NOMO-1 (cell line): Measurements from ENCODE around the gene CFAP74.
A peak's percentile ranks its signal among the peaks of the same experiment; 100 is the strongest.

Experiments
- DNase-seq, 2 experiments: peaks; one replicate each; lab custom pipeline; 2025; ENCODE audit not compliant: unreplicated experiment in 2 of 2; lab: John Stamatoyannopoulos, UW

CFAP74 gene

DNA sequence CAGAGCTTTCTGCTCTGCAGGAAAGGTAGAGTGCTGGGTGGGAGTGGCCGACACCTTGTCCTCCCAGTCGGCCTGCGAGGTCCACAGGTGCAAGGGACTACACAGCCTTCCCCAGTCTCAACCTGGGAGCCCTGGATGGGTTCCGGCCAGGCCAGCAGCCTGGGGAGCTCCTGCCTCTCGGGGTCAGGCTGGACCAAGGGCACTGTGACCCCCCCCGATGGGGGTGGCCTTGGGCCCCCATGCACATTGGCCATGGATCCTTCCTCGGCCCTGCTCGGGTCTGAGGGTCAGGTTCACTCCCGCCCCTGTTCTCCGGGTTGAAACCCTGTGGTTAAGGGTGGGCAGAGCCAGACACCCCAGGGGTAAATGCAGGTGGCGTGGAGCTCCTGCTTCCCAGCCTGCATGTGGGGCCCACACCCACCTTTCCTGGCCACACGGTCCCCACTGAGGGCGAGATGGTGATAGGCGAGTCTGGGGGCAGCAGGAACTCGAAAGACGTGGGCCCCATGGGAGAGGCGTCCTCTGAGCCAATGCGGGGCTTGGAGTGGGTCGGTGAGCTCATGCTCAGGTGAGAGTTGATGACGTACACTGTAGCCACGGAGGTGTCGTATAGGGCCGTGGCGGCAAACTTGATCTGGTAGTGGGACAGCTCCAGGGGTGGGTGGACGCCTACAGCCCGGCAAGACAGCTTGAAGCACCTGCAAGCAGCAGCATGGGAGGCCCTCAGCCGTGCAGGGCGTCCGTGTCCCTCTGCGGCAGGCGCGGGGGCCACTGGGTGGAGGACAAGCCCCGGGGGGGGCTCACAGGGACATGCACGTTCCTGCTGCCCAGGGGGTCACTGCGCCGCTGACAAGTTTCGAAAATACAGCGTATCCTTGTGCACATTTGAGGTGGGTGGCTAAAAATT is 73.7 kb downstream of the CFAP74 start:
- DNase-seq: no peak

DNA sequence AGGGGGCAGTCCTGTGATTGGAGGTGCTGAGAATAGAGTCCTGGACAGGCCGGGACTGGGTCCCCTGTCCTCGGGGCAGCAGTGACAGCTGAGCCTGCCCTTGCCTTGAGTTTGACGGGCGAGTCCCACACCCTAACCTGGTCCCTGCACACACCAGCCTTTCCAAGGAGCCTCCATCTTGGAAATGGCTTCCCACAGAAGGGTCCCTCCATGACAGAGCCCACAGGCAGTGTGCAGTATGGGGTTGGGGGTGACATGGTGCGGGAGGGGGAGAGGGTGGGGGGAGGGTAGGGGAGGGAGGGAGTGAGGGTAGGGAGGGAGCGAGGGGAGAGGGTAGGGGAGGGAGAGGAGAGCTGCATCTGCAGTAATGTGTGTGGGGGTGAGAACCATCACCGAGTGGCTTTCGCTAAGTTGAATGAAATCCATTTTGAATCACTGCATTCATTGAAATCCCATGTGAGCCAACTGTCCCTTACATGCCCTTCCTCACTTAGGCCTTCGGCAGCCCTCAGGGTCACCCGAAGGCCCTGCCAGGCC is 74.4 kb downstream of the CFAP74 start:
- no peak for DNase-seq

DNA sequence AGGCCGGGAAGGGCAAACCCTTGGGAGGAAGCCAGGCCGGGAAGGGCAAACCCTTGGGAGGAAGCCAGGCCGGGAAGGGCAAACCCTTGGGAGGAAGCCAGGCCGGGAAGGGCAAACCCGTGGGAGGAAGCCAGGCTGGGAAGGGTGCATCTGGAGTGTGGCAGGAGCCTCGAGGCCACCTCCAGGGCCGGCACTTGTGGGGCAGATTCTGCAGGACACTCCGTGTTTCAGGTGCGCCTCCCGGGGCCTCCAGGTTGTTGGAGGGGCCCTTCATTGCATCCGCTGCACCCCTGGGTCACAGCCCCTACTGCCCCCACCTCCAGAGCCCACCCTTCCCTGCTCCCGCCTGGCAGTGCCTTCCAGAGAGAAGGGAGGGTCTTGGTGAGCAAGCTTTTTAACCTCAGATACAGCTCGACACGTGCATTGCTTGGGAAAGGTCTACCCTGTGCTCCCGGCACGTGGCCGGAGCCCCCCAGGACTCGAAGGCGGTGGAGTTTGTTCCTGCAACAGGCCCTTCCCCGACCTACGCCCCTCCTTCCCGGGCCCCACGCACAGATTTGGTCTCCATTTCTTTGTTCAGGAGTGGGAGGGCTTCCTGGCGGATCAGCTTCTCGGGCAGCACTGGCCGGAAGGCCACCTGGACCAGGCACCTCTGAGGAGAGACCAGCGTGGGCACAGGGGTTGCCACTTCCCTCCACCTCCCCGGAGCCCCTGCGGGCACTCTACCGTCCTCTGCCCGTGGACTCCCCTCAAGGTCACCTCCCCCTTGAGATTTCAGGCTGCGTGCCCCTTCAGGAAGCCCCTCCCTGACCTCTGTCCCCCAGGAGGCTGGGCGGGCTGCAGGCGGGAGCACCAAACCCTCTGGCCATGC is 75.1 kb downstream of the CFAP74 start:
- no peak for DNase-seq

DNA sequence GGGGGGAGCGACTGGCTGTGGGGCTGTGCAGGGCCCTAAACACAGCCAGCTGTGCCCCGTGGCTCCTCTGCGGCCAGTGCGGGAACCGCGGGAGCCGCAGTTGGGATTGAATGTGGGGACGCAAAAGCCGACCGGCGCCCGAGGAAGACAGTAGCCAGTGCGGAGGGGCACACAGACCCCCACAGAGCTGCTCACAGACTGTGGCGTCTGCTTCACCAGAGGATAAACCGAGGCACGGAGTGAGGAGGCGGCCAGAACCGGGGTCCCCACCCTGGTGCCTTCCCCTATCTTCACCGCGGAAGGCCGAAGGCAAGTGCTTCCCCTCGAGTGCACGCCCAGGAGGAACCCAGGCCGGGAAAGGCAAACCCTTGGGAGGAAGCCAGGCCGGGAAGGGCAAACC is 75.8 kb downstream of the CFAP74 start:
- DNase-seq: no peak

DNA sequence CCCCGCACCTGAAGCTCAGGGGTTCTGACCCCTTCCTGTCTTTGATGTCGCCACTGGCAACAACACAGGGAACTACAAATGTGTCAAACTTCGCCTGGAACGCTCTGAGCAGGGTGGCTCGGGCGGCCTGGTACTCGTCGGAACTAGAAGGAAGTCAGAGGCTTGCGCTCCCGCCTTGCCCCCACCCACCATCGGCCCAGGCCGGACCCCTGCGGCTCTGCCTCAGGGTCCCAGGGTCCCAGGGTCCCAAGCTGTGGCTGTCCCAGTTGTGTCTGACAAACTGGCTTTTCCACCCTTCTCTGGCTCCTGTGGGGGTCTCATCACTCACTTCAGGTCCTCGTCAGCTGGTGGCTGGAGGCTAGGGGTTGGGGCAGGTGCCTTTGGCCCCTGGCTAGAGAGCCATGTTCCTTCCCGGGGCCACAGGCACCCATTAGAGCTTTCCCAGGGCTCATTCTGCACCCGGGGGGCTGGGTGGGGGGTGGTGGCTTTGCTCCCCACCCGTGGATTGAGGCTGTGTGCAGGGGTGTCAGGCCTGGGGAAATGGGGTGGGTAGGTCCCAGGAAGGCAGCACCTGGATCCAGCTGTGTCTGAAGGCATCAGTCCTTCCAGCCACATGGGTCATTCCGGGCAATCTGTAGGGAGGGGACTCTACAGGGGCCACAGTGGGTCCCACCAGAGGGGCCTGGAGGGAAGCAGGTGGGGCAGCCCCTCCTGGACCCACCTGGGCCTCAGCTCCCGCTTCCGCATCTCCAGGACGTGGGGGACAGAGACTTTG is 76.5 kb downstream of the CFAP74 start:
- no peak for DNase-seq

DNA sequence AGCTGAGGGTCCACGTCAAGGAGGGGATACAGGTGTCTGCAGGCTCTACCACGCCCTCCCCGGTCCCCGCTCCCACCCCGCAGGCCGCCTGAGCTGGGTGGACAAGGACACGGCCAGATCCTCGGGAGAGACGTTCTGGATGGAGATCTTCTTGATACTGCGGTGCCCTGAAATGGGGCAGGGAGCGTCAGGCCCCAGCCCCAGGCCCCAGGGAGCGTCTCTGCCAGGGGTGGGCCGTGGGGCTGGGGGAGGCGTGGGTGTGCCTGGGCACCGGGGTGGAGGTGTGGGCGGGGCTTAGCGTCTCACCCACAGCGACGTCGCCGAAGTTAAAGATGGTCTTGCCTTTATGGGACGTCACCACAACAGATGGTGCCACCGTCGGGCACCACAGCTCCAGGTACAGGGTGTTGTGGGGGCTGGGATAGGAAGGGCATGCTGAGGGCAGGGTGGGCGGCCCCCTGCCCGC is 77.2 kb downstream of the CFAP74 start:
- no peak for DNase-seq

DNA sequence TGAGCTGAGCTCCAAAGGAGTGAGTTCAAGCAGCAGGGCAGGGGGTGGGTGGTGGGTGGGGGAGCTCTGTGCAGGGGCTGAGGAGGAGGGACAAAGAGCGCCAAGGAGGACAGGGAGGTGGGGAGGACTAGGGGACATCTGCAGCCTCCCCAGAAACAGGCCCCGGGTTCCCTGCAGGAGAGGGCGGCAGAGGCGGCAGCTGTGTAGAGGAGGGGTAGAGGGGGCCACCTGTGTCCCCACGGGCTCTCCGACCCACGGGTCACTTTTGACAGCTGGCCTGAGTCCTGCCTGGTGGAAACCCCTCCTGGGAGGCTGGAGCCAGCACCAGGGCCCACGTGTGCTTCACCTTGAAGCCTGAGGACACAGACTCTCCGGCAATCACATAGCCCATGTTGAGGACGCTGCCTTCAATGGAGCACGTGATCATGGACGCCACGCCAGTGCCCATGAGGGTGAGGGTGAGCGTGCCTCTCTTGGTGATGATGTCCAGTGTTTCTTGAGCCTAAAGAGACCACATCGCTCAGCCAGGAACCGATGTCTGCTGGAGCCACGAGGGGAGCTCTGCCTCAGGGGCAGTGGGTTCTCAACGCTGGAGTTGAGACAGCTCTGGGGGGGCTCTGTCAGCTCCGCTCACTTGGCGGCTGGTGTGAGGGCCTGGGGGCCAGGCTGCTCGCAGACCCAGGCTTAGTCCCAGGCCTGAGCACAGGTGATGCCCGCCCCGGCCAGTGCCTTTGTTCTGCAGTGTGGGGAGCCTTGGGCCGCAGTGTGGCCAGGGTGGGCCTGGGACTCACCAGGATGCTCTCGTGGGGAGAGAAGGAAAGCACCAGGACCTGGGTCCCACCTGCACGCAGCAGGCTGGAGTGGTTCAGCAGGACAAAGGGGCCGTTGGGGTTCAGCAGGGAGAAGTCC is 77.9 kb downstream of the CFAP74 start:
- no peak for DNase-seq

DNA sequence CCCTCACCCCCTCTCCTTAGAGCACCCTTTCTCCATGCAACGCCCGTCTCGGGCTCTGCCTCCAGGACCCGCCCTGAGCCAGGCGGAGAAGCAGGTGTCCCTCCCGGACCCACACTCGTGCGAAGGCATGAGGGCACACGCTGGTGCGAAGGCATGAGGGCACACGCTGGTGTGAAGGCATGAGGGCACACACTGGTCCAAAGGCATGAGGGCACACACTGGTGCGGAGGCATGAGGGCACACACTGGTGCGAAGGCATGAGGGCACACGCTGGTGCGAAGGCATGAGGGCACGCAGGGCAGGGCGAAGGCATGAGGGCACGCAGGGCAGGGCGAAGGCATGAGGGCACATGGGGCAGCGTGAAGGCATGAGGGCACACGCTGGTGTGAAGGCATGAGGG is 78.7 kb downstream of the CFAP74 start:
- no peak for DNase-seq

DNA sequence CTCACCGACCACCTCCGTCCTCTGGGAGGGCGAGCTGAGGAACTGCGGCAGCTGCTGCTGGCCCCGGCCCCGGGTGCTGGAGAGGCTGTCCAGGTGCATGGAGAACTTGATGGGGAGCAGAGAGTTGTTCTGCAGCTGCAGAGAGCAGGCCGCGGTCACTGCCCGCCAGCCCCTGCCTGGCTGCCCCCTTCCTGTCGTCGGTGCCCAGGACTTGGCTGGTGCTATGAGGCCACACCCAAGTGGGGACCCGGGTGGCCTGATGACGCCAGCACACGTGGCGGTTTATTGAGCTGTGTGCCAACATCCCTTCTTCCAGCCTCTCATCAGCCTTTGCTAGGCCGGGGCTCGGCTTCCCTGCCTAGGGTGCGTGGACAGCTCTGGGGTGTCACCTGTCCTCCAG is 79.2 kb downstream of the CFAP74 start:
- DNase-seq: peak in 1 of 2 experiments; percentile 2

DNA sequence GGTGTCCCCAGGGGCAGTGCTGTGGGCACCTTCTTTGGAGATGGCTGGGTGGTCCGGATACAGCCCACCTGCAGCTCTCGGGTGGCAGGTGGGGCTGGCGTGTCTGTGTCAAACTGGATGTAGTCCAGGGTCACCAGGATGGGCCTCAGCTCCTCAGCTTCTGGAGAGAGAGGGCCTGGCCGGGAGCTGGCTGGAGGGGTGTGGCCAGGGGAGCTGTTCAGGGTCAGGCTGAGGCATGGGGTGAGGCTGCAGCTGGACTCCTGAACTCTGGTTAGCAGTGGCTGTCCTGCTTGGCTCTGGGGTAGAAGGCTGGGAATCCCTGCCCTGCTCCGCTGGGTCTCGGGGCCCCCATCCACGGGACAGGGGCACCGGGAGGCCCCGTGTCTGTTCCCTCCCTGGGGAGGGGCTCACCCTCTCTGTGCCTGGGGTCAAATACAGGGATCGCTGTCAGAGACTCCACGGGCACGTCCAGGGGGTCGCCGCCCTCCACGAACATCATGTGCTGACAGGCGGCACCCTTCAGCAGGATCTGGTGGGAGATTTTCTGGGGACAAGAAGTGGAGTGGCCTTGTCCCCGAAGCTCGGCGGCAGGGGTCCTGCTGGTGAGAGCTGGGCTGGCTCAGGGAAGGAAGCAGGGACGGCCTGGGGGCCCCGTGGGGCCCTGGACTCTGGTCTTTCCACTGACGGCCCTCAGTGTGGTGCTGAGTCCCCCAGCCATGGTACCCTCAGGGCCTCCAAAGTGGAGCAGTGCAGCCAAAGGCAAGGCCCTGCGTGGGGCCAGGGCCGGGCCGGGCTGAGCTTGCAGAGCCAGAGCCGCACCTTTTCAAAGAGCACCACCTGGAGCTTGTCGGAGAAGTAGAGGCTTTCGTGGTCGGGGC is 80.4 kb downstream of the CFAP74 start:
- DNase-seq: no peak

DNA sequence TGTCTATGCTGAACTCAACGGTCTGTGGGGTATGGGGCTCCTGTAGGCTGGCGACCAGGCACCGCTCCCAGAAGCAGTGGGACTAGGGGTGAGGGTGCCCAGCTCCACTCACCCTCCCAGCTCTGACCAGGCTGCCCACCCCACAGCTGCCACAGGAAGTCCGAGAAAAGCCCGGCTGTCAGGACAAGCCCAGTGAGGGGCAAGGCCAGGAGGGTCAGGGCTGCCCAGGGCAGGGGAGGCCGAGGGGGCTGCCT is 81.0 kb downstream of the CFAP74 start:
- DNase-seq: no peak

DNA sequence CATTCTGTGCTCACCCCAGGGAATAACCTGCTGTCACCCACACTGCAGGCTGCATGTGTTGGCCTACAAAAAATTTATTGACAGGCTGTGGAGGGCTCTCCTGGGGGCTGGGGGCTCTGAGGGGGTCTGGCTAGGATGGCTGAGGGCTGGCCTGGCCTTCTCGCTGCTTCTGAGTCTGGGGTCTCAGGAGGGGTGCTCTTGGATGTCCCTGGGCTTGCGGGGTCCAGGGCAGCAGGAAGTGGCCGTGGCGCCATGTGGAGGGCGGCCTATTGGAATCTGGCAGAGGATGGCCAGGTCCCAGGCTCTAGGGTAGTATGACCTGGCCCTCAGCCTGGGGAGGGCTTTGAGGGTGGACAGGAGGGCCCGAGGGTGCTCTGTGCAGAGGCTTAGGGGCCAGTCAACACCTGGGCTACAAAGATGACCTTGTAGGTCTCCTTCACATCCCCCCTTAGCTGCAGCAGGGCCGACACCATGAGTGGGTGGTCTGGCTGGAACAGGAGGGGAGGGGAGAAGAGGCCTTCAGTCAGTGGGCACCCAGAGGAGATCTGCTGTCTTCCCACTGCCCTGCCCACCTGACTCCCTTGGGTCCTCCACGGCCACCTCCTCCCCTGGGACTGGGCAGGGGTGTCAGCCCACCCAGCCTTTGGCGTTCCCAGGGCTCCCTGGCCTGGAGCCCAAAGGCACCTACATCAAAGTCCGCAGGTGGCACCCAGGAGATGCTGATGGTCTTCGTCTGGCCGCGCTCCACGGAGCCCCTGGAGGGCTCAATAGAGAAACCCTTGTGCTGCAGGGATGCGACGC is 81.5 kb downstream of the CFAP74 start:
- no peak for DNase-seq

DNA sequence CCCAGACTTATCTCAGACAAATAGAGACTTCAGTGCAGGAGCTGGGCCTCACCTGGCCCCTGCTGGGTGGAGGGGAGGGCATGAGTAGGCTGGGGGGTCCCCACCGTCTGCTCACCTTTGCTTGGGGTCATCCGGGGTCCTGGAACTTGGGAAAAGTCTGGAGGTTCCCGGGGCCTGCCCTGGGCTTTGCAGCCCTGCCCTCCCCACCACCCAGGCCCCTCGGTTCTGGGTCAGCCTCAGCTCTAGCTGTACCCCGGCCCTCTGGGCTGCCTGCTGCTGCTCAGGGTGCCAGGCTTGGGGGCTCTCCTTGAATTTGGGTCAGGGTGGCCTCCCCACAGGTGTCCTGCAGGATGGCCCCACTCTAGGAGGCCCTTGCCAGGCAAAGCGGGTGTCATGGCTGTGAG is 82.1 kb downstream of the CFAP74 start:
- DNase-seq: no peak

DNA sequence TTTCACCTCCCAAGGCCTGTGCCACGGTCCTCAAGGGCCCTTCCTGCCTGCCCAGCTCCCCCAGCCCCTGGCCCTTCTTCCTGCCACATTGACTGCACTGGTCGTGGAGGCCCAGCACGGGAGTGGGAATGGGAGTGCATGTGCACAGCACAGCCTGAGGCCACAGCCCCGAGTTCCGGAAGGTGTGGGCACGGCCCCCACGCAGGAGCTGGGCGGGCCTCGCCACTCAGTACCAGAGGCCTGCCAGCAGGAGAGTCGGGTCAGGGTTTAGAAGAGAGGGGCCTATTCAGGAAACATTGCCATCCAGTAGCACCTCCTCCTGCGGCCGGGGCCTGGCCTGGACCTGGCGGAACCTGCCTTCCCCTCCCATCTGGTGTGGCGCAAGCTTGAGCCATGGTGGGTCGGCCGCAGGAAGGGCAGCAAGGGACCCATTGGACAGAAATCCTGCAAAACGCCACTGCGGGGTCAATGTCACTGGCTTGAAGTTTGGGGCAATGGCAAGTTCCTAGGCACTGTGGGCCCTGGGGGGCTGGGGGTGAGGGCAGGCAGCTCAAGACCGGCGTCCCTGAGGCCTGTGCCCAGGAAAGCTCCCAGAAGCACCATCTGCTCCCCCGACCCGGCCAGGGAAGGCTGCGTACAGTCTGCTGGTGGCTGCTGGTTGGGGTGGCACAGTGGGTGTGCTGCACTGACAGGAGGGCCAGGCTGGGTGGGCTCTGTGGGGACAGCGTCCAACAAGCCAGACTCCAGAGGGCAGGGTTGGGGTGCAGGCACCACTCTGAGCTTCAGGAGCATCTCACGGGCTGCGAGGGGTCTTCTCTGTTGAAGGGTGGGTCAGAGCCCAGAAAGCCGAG is 82.8 kb downstream of the CFAP74 start:
- DNase-seq: no peak

DNA sequence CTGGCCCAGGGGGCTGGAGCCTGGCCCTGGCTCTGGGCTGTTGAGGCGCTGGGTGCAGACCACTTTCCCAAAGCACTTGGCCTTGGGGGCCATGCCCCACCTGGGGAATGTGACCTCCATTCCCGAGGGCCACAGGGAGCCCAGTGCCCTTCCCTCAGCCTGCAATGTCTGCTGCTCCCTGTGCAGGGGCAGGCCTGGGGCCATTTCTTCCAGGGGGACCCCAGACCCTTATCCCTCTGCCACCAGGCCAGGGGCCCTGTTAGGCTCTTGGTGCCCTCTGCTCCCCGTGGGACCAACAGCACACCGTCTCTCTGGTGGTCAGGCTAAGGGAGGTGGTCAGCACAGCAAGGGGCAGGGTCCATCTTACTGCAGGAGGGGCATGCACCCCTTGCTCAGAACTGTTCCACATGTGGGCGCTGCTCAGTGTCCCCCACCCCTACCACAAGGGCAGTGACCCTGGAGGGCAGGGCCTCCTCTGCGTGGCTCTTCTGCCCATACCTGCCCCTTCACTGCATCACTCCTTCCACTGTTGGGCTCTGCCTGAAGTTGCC is 83.5 kb downstream of the CFAP74 start:
- DNase-seq: no peak

DNA sequence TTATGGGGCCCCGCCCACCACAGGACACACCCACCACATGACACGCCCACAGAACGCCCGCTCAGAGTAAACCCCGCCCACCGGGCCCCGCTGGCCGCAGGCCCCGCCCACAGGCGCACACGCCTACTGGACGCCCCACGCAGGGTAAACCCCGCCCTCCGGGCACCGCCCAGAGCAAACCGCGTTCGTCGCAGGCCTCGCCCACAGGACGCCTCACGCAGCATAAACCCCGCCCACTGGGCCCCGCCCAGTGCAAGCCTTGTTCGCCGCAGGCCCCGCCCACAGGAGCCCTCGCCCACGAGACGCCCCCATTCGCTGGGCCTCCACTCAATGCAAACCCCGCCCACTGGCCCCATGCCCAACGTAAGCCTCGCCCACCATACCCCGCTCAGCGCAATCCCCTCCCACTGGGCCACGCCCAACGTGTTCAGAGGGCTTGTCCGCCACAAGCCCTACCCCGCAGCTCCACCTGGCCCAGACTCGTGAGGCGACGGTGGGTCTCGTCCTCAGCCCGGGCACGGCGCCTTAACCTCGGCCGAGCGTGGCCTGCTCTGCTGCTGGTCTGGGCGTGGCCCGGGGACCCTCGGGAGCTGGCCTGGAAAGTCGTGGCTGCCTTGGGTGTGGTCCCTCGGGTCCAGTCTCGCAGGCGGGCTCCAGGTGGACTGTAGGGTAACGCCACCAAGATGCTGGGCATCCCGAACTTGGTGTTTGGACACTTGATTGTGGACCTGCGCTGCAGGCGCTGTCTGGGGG is 84.1 kb downstream of the CFAP74 start:
- peak; percentile 96 for DNase-seq
